Adrenal gland (tissue), 5 donors: ENCODE measurements around the gene ABCF2.

Experiments used
- POLR2A ChIP-seq, 2 donors: fragments of 450-650 bp; IDR thresholded peaks; one replicate each; pipeline ENCODE4 v1.6.1; 2017; ENCODE audit warnings: antibody characterized with exemption in 2 of 2, mild to moderate bottlenecking in 2 of 2, moderate library complexity in 1 of 2
- TF ChIP-seq, protein P1 (sequence below), 6 experiments: fragments of 450-650 bp in 4 of 6; fragments of 200-600 bp in 2 of 6; sonication (generic) in 1 of 6; IDR thresholded peaks; 1 replicate in 5 of 6; 2 replicates in 1 of 6; pipeline versions ENCODE4 v1.5.1 to v1.8.0; 2016 to 2021; ENCODE audit warnings: antibody characterized with exemption in 6 of 6, mild to moderate bottlenecking in 2 of 6, moderate library complexity in 1 of 6
- donor health status: DM: no; HTN: no; CAD: no.

DNA sequence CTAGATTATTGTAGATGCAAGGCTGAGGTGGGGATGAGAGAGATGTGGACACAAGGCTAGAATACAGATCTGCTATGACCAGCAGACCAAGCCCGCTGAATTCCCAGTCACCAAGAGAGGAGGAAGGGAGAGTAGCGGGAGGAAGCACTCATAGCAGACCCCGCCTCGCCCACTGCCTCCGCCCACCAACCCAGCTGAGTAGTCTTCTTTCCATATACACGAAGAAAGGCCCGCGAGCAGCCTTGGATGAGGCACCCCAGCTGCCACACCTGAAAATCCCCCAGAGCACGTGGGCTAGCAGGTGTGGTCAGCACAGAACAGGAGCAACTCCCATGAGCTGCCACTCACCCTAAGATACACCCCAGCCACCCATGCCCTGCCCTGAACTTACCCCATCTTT is 8.8 kb downstream of the ABCF2 start:
- TF ChIP-seq, protein P1, sequence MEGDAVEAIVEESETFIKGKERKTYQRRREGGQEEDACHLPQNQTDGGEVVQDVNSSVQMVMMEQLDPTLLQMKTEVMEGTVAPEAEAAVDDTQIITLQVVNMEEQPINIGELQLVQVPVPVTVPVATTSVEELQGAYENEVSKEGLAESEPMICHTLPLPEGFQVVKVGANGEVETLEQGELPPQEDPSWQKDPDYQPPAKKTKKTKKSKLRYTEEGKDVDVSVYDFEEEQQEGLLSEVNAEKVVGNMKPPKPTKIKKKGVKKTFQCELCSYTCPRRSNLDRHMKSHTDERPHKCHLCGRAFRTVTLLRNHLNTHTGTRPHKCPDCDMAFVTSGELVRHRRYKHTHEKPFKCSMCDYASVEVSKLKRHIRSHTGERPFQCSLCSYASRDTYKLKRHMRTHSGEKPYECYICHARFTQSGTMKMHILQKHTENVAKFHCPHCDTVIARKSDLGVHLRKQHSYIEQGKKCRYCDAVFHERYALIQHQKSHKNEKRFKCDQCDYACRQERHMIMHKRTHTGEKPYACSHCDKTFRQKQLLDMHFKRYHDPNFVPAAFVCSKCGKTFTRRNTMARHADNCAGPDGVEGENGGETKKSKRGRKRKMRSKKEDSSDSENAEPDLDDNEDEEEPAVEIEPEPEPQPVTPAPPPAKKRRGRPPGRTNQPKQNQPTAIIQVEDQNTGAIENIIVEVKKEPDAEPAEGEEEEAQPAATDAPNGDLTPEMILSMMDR (IDR thresholded peaks at IDR 0.05): no peak
- TF ChIP-seq POLR2A (IDR thresholded peaks at IDR 0.05): no peak
